ENCODE measurements around the gene KCND2.

The KCND2 gene

GRCh38 chr7:120480472-120480871, 207.5 kb downstream of the KCND2 start:
- H4K8ac ChIP-seq (ENCODE audit: low read depth, low read length): no peak overlapping the region
- WGBS, 2 donors (ENCODE audit: extremely low coverage in 2 of 2, insufficient read length in 2 of 2, insufficient replicate concordance in 1 of 2): no CpG with 5 or more reads among the region's 2 CpGs
- no peak overlapping the region for H2BK5ac ChIP-seq (ENCODE audit: low read length)
- no peak overlapping the region for H2BK12ac ChIP-seq (ENCODE audit: low read length)
- no peak overlapping the region for H3K4ac ChIP-seq (ENCODE audit: low read length)
- no peak overlapping the region for H3K27ac ChIP-seq (replicated peaks; ENCODE audit: low read length)
- no peaks in the 10 kb centered on the region for H3K4me1 ChIP-seq (ENCODE audit: control insufficient read depth in 2 of 2, insufficient read depth in 1 of 2, low read depth in 1 of 2, low read length in 2 of 2)
- no peak overlapping the region for H2BK15ac ChIP-seq (ENCODE audit: low read length)
- no peak overlapping the region for H3K18ac ChIP-seq (ENCODE audit: low read length)
- H3K4me2 ChIP-seq (ENCODE audit: insufficient read depth, low read length, poor library complexity, severe bottlenecking): no peak overlapping the region
- H4K91ac ChIP-seq (ENCODE audit: low read depth, low read length, poor library complexity): no peak overlapping the region
- no peak overlapping the region for H3K14ac ChIP-seq (ENCODE audit: low read length)
- no peak overlapping the region for H3K9ac ChIP-seq (ENCODE audit: low read depth, low read length, poor library complexity)
- no peak overlapping the region for H2AK5ac ChIP-seq (ENCODE audit: low read depth, low read length)
- H3K23ac ChIP-seq (ENCODE audit: low read depth, low read length, poor library complexity): no peak overlapping the region
- no peaks in the 10 kb centered on the region for H3K36me3 ChIP-seq (replicated peaks in 1 of 2; ENCODE audit: control insufficient read depth in 2 of 2, insufficient read depth in 2 of 2, low read length in 2 of 2)
- H2BK120ac ChIP-seq (ENCODE audit: low read depth, low read length): no peak overlapping the region
- H3K9me3 ChIP-seq (replicated peaks in 1 of 2; ENCODE audit: control insufficient read depth in 2 of 2, insufficient read depth in 1 of 2, low read depth in 1 of 2, low read length in 2 of 2): no peaks in the 10 kb centered on the region
- no peaks in the 10 kb centered on the region for H3K27me3 ChIP-seq (ENCODE audit: control insufficient read depth in 3 of 3, insufficient read depth in 3 of 3, low read depth in 1 of 3, low read length in 3 of 3)
- H2AFZ ChIP-seq (ENCODE audit: low read length): no peak overlapping the region
- H3K79me1 ChIP-seq (ENCODE audit: low read depth, low read length): no peaks in the 10 kb centered on the region
- no peak for DNase-seq (ENCODE audit: low spot score)
- no peak overlapping the region for H3K4me3 ChIP-seq (ENCODE audit: low read length in 2 of 2)

DNA sequence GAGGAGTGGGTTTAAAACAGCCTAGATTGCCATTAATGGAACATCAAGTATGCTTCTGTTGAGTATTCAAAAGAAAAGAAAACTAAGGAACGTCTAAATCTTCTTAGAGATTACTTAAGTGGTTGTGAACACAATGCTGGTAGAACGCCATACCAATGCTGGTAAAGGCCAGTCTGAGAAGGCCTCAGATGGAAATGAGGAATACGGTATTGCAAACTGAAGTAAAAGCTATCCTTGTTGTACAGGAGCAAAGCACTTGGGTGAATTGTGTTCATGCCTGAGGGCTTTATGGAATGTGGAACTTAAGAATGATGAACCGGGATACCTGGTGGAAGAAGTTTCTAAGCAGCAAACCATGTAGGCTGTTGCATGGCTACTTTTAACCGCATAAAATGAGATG, 208.0 kb downstream of the KCND2 start:
- H2AFZ ChIP-seq (ENCODE audit: low read length): no peak overlapping the region
- no peak overlapping the region for H3K4ac ChIP-seq (ENCODE audit: low read length)
- no peaks in the 10 kb centered on the region for H3K4me1 ChIP-seq (ENCODE audit: control insufficient read depth in 2 of 2, insufficient read depth in 1 of 2, low read depth in 1 of 2, low read length in 2 of 2)
- DNase-seq (ENCODE audit: low spot score): no peak
- no peaks in the 10 kb centered on the region for H3K27me3 ChIP-seq (ENCODE audit: control insufficient read depth in 3 of 3, insufficient read depth in 3 of 3, low read depth in 1 of 3, low read length in 3 of 3)
- no CpG with 5 or more reads among the region's 5 CpGs for WGBS, 2 donors (ENCODE audit: extremely low coverage in 2 of 2, insufficient read length in 2 of 2, insufficient replicate concordance in 1 of 2)
- H3K14ac ChIP-seq (ENCODE audit: low read length): no peak overlapping the region
- H3K18ac ChIP-seq (ENCODE audit: low read length): no peak overlapping the region
- H3K4me2 ChIP-seq (ENCODE audit: insufficient read depth, low read length, poor library complexity, severe bottlenecking): no peak overlapping the region
- H3K23ac ChIP-seq (ENCODE audit: low read depth, low read length, poor library complexity): no peak overlapping the region
- no peak overlapping the region for H2AK5ac ChIP-seq (ENCODE audit: low read depth, low read length)
- no peak overlapping the region for H3K4me3 ChIP-seq (ENCODE audit: low read length in 2 of 2)
- no peak overlapping the region for H4K8ac ChIP-seq (ENCODE audit: low read depth, low read length)
- H2BK120ac ChIP-seq (ENCODE audit: low read depth, low read length): no peak overlapping the region
- H3K79me1 ChIP-seq (ENCODE audit: low read depth, low read length): no peaks in the 10 kb centered on the region
- no peak overlapping the region for H2BK12ac ChIP-seq (ENCODE audit: low read length)
- H3K9me3 ChIP-seq (replicated peaks in 1 of 2; ENCODE audit: control insufficient read depth in 2 of 2, insufficient read depth in 1 of 2, low read depth in 1 of 2, low read length in 2 of 2): no peaks in the 10 kb centered on the region
- H3K27ac ChIP-seq (replicated peaks; ENCODE audit: low read length): no peak overlapping the region
- H3K36me3 ChIP-seq (replicated peaks in 1 of 2; ENCODE audit: control insufficient read depth in 2 of 2, insufficient read depth in 2 of 2, low read length in 2 of 2): no peaks in the 10 kb centered on the region
- no peak overlapping the region for H2BK5ac ChIP-seq (ENCODE audit: low read length)
- H3K9ac ChIP-seq (ENCODE audit: low read depth, low read length, poor library complexity): no peak overlapping the region
- H4K91ac ChIP-seq (ENCODE audit: low read depth, low read length, poor library complexity): no peak overlapping the region
- no peak overlapping the region for H2BK15ac ChIP-seq (ENCODE audit: low read length)

- H4K91ac ChIP-seq (ENCODE audit: low read depth, low read length, poor library complexity): no peak overlapping the region
- no peak overlapping the region for H2BK120ac ChIP-seq (ENCODE audit: low read depth, low read length)
- no peak overlapping the region for H2BK5ac ChIP-seq (ENCODE audit: low read length)
- no peak overlapping the region for H3K18ac ChIP-seq (ENCODE audit: low read length)
- WGBS, 2 donors (ENCODE audit: extremely low coverage in 2 of 2, insufficient read length in 2 of 2, insufficient replicate concordance in 1 of 2): no CpG with 5 or more reads among the region's 1 CpG
- no peak overlapping the region for H3K4me2 ChIP-seq (ENCODE audit: insufficient read depth, low read length, poor library complexity, severe bottlenecking)
- no peak overlapping the region for H3K9ac ChIP-seq (ENCODE audit: low read depth, low read length, poor library complexity)
- H3K23ac ChIP-seq (ENCODE audit: low read depth, low read length, poor library complexity): no peak overlapping the region
- H3K4ac ChIP-seq (ENCODE audit: low read length): no peak overlapping the region
- H2AK5ac ChIP-seq (ENCODE audit: low read depth, low read length): no peak overlapping the region
- no peaks in the 10 kb centered on the region for H3K4me1 ChIP-seq (ENCODE audit: control insufficient read depth in 2 of 2, insufficient read depth in 1 of 2, low read depth in 1 of 2, low read length in 2 of 2)
- H2AFZ ChIP-seq (ENCODE audit: low read length): no peak overlapping the region
- H3K27me3 ChIP-seq (ENCODE audit: control insufficient read depth in 3 of 3, insufficient read depth in 3 of 3, low read depth in 1 of 3, low read length in 3 of 3): no peaks in the 10 kb centered on the region
- no peak overlapping the region for H4K8ac ChIP-seq (ENCODE audit: low read depth, low read length)
- H3K79me1 ChIP-seq (ENCODE audit: low read depth, low read length): no peaks in the 10 kb centered on the region
- no peaks in the 10 kb centered on the region for H3K9me3 ChIP-seq (replicated peaks in 1 of 2; ENCODE audit: control insufficient read depth in 2 of 2, insufficient read depth in 1 of 2, low read depth in 1 of 2, low read length in 2 of 2)
- H2BK15ac ChIP-seq (ENCODE audit: low read length): no peak overlapping the region
- no peak overlapping the region for H3K27ac ChIP-seq (replicated peaks; ENCODE audit: low read length)
- no peak overlapping the region for H3K14ac ChIP-seq (ENCODE audit: low read length)
- no peak overlapping the region for H3K4me3 ChIP-seq (ENCODE audit: low read length in 2 of 2)
- DNase-seq (ENCODE audit: low spot score): no peak
- no peaks in the 10 kb centered on the region for H3K36me3 ChIP-seq (replicated peaks in 1 of 2; ENCODE audit: control insufficient read depth in 2 of 2, insufficient read depth in 2 of 2, low read length in 2 of 2)
- H2BK12ac ChIP-seq (ENCODE audit: low read length): no peak overlapping the region
Observed at GRCh38 chr7:120486164-120486563, 213.2 kb downstream of the KCND2 start.

- WGBS, 2 donors (ENCODE audit: extremely low coverage in 2 of 2, insufficient read length in 2 of 2, insufficient replicate concordance in 1 of 2): no CpG with 5 or more reads among the region's 1 CpG
- H3K9ac ChIP-seq (ENCODE audit: low read depth, low read length, poor library complexity): no peak overlapping the region
- no peak overlapping the region for H3K4me3 ChIP-seq (ENCODE audit: low read length in 2 of 2)
- no peak overlapping the region for H2BK12ac ChIP-seq (ENCODE audit: low read length)
- peaks cover 4 to 7% of the 10 kb centered on the region in 2 donors for H3K4me1 ChIP-seq (ENCODE audit: control insufficient read depth in 2 of 2, insufficient read depth in 1 of 2, low read depth in 1 of 2, low read length in 2 of 2)
- no peaks in the 10 kb centered on the region for H3K79me1 ChIP-seq (ENCODE audit: low read depth, low read length)
- H3K36me3 ChIP-seq (replicated peaks in 1 of 2; ENCODE audit: control insufficient read depth in 2 of 2, insufficient read depth in 2 of 2, low read length in 2 of 2): no peaks in the 10 kb centered on the region
- no peak overlapping the region for H3K27ac ChIP-seq (replicated peaks; ENCODE audit: low read length)
- no peak overlapping the region for H4K8ac ChIP-seq (ENCODE audit: low read depth, low read length)
- peak overlapping the region; percentile 29 for H3K4me2 ChIP-seq (ENCODE audit: insufficient read depth, low read length, poor library complexity, severe bottlenecking)
- H3K18ac ChIP-seq (ENCODE audit: low read length): no peak overlapping the region
- no peak overlapping the region for H2BK5ac ChIP-seq (ENCODE audit: low read length)
- no peak overlapping the region for H3K14ac ChIP-seq (ENCODE audit: low read length)
- H2BK120ac ChIP-seq (ENCODE audit: low read depth, low read length): no peak overlapping the region
- no peaks in the 10 kb centered on the region for H3K9me3 ChIP-seq (replicated peaks in 1 of 2; ENCODE audit: control insufficient read depth in 2 of 2, insufficient read depth in 1 of 2, low read depth in 1 of 2, low read length in 2 of 2)
- no peak overlapping the region for H4K91ac ChIP-seq (ENCODE audit: low read depth, low read length, poor library complexity)
- peak; percentile 41 for DNase-seq (ENCODE audit: low spot score)
- no peak overlapping the region for H2BK15ac ChIP-seq (ENCODE audit: low read length)
- H3K4ac ChIP-seq (ENCODE audit: low read length): no peak overlapping the region
- no peak overlapping the region for H2AK5ac ChIP-seq (ENCODE audit: low read depth, low read length)
- no peaks in the 10 kb centered on the region for H3K27me3 ChIP-seq (ENCODE audit: control insufficient read depth in 3 of 3, insufficient read depth in 3 of 3, low read depth in 1 of 3, low read length in 3 of 3)
- no peak overlapping the region for H3K23ac ChIP-seq (ENCODE audit: low read depth, low read length, poor library complexity)
- H2AFZ ChIP-seq (ENCODE audit: low read length): peak overlapping the region; percentile 59
Observed at GRCh38 chr7:120502132-120502531, 229.2 kb downstream of the KCND2 start.

Measured in neuronal stem cell (in vitro differentiated cells).